GM12878 (cell line): ENCODE data around the gene ISCA2. TPM values are rescaled to one million over a fixed set of nuclear protein-coding genes. Genes with fewer than 3 reads are reported as not detected.

Experiments used
- ATAC-seq: fragments of 200-7000 bp; cut with Tn5 transposase; 3 replicates; pipeline ENCODE4 v1.9.1; 2020; ENCODE audit warnings: mild to moderate bottlenecking, moderate library complexity
- BruUV-seq: library from RNA; stranded (reverse); fragments of 400-500 nt; replicated peaks from 2 replicates; lab custom pipeline; 2021; lab: Mats Ljungman, UMichigan
- CTCF ChIA-PET: fragments of 300-600 bp; sonication (Branson Sonifier 250); formaldehyde crosslinking; extraction: SDS; loops from one replicate; lab custom pipeline; 2021; ENCODE audit warnings: inconsistent platforms; lab: Yijun Ruan, JAX
- POLR2A ChIA-PET: fragments of 350-600 bp; formaldehyde crosslinking; extraction: SDS; loops from one replicate; lab custom pipeline; 2021; ENCODE audit warnings: inconsistent platforms; lab: Charles Lee
- RAD21 ChIA-PET: fragments of 300-600 bp; sonication (Branson Sonifier 250); formaldehyde crosslinking; loops from one replicate; lab custom pipeline; 2023; ENCODE audit warnings: antibody characterized with exemption; ENCODE audit not compliant: unreplicated experiment; lab: Charles Lee
- SMC1A ChIA-PET: fragments of 300-600 bp; sonication (Branson Sonifier 250); formaldehyde crosslinking; loops from one replicate; lab custom pipeline; 2023; ENCODE audit not compliant: unreplicated experiment, uncharacterized antibody; lab: Charles Lee
- DNase-seq: peaks from one replicate; pipeline ENCODE4 v3.0.0-alpha.2; 2011; ENCODE audit warnings: low read depth, low spot score
- FAIRE-seq: peaks from 3 replicates; lab custom pipeline; 2011; peaks lifted over from hg19 to GRCh38; lab: Jason Lieb, UNC
- H2AFZ ChIP-seq: 2 replicates; pipeline ENCODE4 v1.6.0; 2011; ENCODE audit warnings: low read depth, low read length, control low read depth; ENCODE audit not compliant: control insufficient read depth
- H3K27ac ChIP-seq: 2 replicates; pipeline ENCODE4 v1.5.1; 2011; ENCODE audit warnings: control low read depth; ENCODE audit not compliant: control insufficient read depth, insufficient read depth
- H3K27me3 ChIP-seq, 2 experiments: replicated peaks in 1 of 2; 2 replicates each; pipeline versions ENCODE4 v1.6.0 to v1.6.1; 2011; ENCODE audit warnings: low read length in 1 of 2; ENCODE audit not compliant: control insufficient read depth in 2 of 2, insufficient read depth in 2 of 2
- H3K36me3 ChIP-seq, 2 experiments: 2 replicates each; pipeline ENCODE4 v1.5.1; 2011; ENCODE audit warnings: low read length in 1 of 2; ENCODE audit not compliant: control insufficient read depth in 2 of 2, insufficient read depth in 2 of 2
- H3K4me1 ChIP-seq: 2 replicates; pipeline ENCODE4 v1.6.1; 2011; ENCODE audit warnings: mild to moderate bottlenecking, low read length, moderate library complexity, mixed read lengths; ENCODE audit not compliant: control insufficient read depth, insufficient read depth
- H3K4me2 ChIP-seq: 2 replicates; pipeline ENCODE4 v1.6.0; 2011; ENCODE audit warnings: control low read depth; ENCODE audit not compliant: control insufficient read depth, insufficient read depth
- H3K4me3 ChIP-seq: fragments of 200-600 bp; sonication (generic); 2 replicates; pipeline ENCODE4 v1.5.1; 2016
- H3K79me2 ChIP-seq: 2 replicates; pipeline ENCODE4 v1.6.0; 2011; ENCODE audit warnings: low read length; ENCODE audit not compliant: control insufficient read depth, insufficient read depth
- H3K9ac ChIP-seq: 2 replicates; pipeline ENCODE4 v1.8.0; 2011; ENCODE audit warnings: low read length, control low read depth, mixed read lengths; ENCODE audit not compliant: control insufficient read depth, insufficient read depth
- H3K9me3 ChIP-seq: replicated peaks from 3 replicates; pipeline ENCODE4 v1.5.1; 2011; ENCODE audit warnings: mild to moderate bottlenecking, low read length; ENCODE audit not compliant: control insufficient read depth, insufficient read depth
- H4K20me1 ChIP-seq: 2 replicates; pipeline ENCODE4 v1.6.0; 2011; ENCODE audit not compliant: control insufficient read depth, insufficient read depth
- CEBPZ ChIP-seq: fragments of 150-350 bp; IDR thresholded peaks from 2 replicates; pipeline ENCODE4 v1.6.1; 2016; ENCODE audit warnings: low read depth, low read length
- CHD1 ChIP-seq: IDR thresholded peaks from 2 replicates; pipeline ENCODE4 v1.6.1; 2012; ENCODE audit warnings: low read depth, low read length, improper control_type of control experiment
- CHD4 ChIP-seq: fragments of 200-600 bp; sonication (generic); IDR thresholded peaks from 2 replicates; pipeline ENCODE4 v1.6.1; 2016; ENCODE audit warnings: mild to moderate bottlenecking
- EGR1 ChIP-seq, 2 experiments: IDR thresholded peaks; 1 replicate in 1 of 2; 2 replicates in 1 of 2; pipeline ENCODE4 v1.6.1; 2011 to 2012; ENCODE audit warnings: low read depth in 2 of 2, low read length in 2 of 2, borderline replicate concordance in 1 of 2, mild to moderate bottlenecking in 1 of 2, moderate library complexity in 1 of 2
- IRF5 ChIP-seq: fragments of 450-650 bp; IDR thresholded peaks from 2 replicates; pipeline ENCODE4 v1.6.1; 2017; ENCODE audit warnings: borderline replicate concordance
- JUND ChIP-seq: IDR thresholded peaks from 2 replicates; pipeline ENCODE4 v1.6.1; 2012; ENCODE audit warnings: low read depth, mild to moderate bottlenecking, low read length, improper control_type of control experiment, moderate library complexity
- KAT2A ChIP-seq: conservative IDR thresholded peaks from 2 replicates; pipeline ENCODE4 v1.6.1; 2011; ENCODE audit warnings: low read depth, low read length; ENCODE audit not compliant: control insufficient read depth
- KLF5 ChIP-seq: fragments of 450-650 bp; IDR thresholded peaks from 2 replicates; pipeline ENCODE4 v1.6.1; 2014; ENCODE audit warnings: mild to moderate bottlenecking; ENCODE audit not compliant: partially characterized antibody
- PML ChIP-seq: IDR thresholded peaks from 2 replicates; pipeline ENCODE4 v1.6.1; 2012; ENCODE audit warnings: low read length, inconsistent platforms
- RELA ChIP-seq: fragments of 450-650 bp; IDR thresholded peaks from 2 replicates; pipeline ENCODE4 v1.8.0; 2014; ENCODE audit warnings: borderline replicate concordance; ENCODE audit not compliant: partially characterized antibody
- SIN3A ChIP-seq: IDR thresholded peaks from 2 replicates; pipeline ENCODE4 v1.6.1; 2012; ENCODE audit warnings: low read depth, low read length, improper control_type of control experiment
- WGBS: methylation state at CpG from one replicate; pipeline ENCODE4 v1.1.6; 2016; ENCODE audit warnings: low lambda C conversion rate; ENCODE audit not compliant: insufficient replicate concordance, insufficient coverage; ENCODE audit errors: missing lambda C conversion rate; 5-methylcytosine and 5-hydroxymethylcytosine counted together
- in situ Hi-C: fragments of 300-500 bp; cut with MboI; formaldehyde crosslinking; loops from 9 replicates; pipeline ENCODE4 v1.14.3; 2018; ENCODE audit warnings: mixed read lengths
- intact Hi-C: fragments of 100-400 bp; cut with micrococcal nuclease; formaldehyde crosslinking; loops from one replicate; pipeline ENCODE4 v1.14.2; 2022; ENCODE audit not compliant: unreplicated experiment
- polyA plus RNA-seq, 11 experiments: library from polyadenylated mRNA; depleted of rRNA in 4 of 11; unstranded in 6 of 11; stranded (reverse) in 5 of 11; fragments of >200 nt; fragmentation: Nextera tagmentation in 4 of 11; fragmentation: Illumina TruSeq in 1 of 11; extraction: Ambion mirVana in 4 of 11; extraction: Trizol in 1 of 11; gene quantifications; 1 replicate in 1 of 11; 2 replicates in 10 of 11; pipeline versions ENCODE4 v1.2.1 to v1.2.3, GENCODE V29; 2011 to 2016; ENCODE audit warnings: inconsistent platforms in 2 of 11, missing spikeins in 2 of 11, low read depth in 1 of 11
- total RNA-seq, 4 experiments: library from RNA; depleted of rRNA in 3 of 4; stranded (reverse); fragments of >200 nt in 3 of 4; fragmentation: Illumina TruSeq in 1 of 4; extraction: Trizol in 1 of 4; gene quantifications; 2 replicates each; pipeline versions ENCODE4 v1.2.1 to v1.2.3, GENCODE V29; 2013 to 2021
- TF ChIP-seq, protein P1 (sequence below): fragments of 450-650 bp; IDR thresholded peaks from 2 replicates; pipeline ENCODE4 v1.6.1; 2014; ENCODE audit warnings: mild to moderate bottlenecking

Gene ISCA2
- total and polyA plus RNA-seq, 10 of the 15 experiments (the other 5 are each of a cell fraction or from before 2014, with no cell fraction given): 7.5 to 116 (median 32.5) TPM

DNA sequence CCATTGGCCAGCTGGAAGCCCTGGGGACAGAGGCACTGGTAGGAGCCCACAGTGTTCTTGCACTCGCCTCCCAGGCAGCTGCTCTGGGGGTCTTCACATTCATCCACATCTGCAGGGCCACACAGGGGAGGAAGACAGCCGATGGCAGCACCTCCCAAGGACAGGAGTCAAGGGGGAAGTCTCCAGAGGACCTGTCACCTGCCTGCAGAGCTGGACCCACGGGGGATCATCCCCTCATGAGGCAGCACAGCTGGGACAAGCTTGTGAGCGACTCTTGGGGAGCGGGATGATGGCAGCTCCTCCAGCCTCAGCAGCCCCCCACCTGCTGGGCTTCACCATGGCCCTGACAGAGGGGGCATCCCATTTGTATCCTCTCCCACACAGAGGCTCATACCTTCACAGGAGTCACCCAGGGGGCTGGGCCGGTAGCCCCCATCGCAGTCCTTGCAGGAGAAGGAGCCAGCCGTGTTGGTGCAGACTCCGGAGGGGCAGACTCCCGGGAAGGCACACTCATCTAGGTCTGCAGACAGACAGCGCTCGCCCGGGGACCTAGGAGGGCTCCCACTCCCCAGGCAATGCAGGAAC lies 15.4 kb downstream of the ISCA2 start:
- no peak for DNase-seq
- intact Hi-C loops: no loop called here
- Histone ChIP-seq H3K4me1 (peaks cover 2% of the 10 kb centered on the region; the same call in 1 of the 2 replicates), H3K36me3 (no peaks in the 10 kb centered on the region), H3K27me3 (no peaks in the 10 kb centered on the region; a peak in 1 of 4 replicates)
- WGBS: 45% methylated on average over 13 of the region's 13 CpGs
- POLR2A ChIA-PET: no interaction called here
- SMC1A ChIA-PET: no interaction called here
- no peak for FAIRE-seq
- BruUV-seq: no TSS peak
- no peak for ATAC-seq
- no peak for TF ChIP-seq KLF5
- TF ChIP-seq, protein P1, sequence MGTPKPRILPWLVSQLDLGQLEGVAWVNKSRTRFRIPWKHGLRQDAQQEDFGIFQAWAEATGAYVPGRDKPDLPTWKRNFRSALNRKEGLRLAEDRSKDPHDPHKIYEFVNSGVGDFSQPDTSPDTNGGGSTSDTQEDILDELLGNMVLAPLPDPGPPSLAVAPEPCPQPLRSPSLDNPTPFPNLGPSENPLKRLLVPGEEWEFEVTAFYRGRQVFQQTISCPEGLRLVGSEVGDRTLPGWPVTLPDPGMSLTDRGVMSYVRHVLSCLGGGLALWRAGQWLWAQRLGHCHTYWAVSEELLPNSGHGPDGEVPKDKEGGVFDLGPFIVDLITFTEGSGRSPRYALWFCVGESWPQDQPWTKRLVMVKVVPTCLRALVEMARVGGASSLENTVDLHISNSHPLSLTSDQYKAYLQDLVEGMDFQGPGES: no peak
- TF ChIP-seq SIN3A: no peak
- no peak for TF ChIP-seq CHD1
- no peak for TF ChIP-seq RELA
- TF ChIP-seq JUND: no peak
- TF ChIP-seq CHD4: no peak
- no peak for TF ChIP-seq CEBPZ
- no peak for TF ChIP-seq IRF5
- no peak for TF ChIP-seq PML
- no peak for TF ChIP-seq KAT2A
- TF ChIP-seq EGR1 (IDR thresholded peaks at IDR 0.05; ENCODE audit: borderline replicate concordance in 1 of 2, low read depth in 2 of 2, low read length in 2 of 2): no peak
- TF ChIP-seq, all 136 proteins: peak for 0
- H3K9me3 ChIP-seq: no peaks in the 10 kb centered on the region
- no peak overlapping the region for H3K9ac ChIP-seq
- in situ Hi-C loops: no loop called here
- H2AFZ ChIP-seq: no peak overlapping the region
- ChIA-PET CTCF (interaction anchor here (0.8 kb wide), 1 partner anchor 100 kb away, joined by 4 read pairs; no protein-coding TSS in a partner anchor), RAD21 (no interaction called here)
- H3K4me2 ChIP-seq: no peak overlapping the region
- no peak overlapping the region for H3K4me3 ChIP-seq
- no peaks in the 10 kb centered on the region for H4K20me1 ChIP-seq
- H3K79me2 ChIP-seq: no peaks in the 10 kb centered on the region
- H3K27ac ChIP-seq: no peak overlapping the region
